ENCODE data around the gene OBSCN.

DNA sequence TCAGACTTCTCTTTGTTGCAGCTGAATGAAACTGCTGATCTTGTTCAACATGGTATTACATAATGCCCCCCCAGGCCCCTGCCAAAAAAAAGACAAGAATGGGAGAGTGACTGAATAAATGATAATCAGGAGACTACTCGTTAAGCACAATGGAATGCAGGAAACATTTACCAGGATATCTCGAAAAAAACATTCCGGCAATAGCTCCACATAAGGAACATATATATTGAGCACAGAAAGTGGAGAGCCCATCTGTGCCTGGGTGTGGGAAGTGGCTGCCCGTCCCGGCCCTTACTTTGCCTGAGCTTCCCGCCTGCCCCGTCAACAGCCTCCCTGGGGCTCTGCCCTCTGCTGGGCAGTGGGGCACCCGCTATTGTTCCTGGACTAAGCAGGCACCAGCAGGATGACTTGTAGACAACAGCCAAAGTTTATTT lies 185.4 kb downstream of the OBSCN start:
- TF ChIP-seq, protein P1, sequence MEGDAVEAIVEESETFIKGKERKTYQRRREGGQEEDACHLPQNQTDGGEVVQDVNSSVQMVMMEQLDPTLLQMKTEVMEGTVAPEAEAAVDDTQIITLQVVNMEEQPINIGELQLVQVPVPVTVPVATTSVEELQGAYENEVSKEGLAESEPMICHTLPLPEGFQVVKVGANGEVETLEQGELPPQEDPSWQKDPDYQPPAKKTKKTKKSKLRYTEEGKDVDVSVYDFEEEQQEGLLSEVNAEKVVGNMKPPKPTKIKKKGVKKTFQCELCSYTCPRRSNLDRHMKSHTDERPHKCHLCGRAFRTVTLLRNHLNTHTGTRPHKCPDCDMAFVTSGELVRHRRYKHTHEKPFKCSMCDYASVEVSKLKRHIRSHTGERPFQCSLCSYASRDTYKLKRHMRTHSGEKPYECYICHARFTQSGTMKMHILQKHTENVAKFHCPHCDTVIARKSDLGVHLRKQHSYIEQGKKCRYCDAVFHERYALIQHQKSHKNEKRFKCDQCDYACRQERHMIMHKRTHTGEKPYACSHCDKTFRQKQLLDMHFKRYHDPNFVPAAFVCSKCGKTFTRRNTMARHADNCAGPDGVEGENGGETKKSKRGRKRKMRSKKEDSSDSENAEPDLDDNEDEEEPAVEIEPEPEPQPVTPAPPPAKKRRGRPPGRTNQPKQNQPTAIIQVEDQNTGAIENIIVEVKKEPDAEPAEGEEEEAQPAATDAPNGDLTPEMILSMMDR (conservative IDR thresholded peaks at IDR 0.05; ENCODE audit: low read depth, low read length): peak; percentile 70
- no peak for TF ChIP-seq EZH2phosphoT487 (IDR thresholded peaks at IDR 0.05; ENCODE audit: borderline replicate concordance, low read length)

Data from PC-3 (cell line).